Left ventricle myocardium inferior (tissue), 1 donor: ENCODE results near the gene RAPGEF2. TPM values are rescaled to one million over a fixed set of nuclear protein-coding genes. Genes with fewer than 3 reads are reported as not detected.

Experiments
- DNase-seq: peaks from one replicate; pipeline ENCODE4 v3.0.0-alpha.2; 2020
- H3K27ac ChIP-seq: fragments of 200-600 bp; replicated peaks from 2 replicates; pipeline ENCODE4 v1.8.0; 2021
- H3K27me3 ChIP-seq: fragments of 200-600 bp; 2 replicates; pipeline ENCODE4 v1.8.0; 2021; ENCODE audit warnings: low read depth
- H3K36me3 ChIP-seq: fragments of 200-600 bp; 2 replicates; pipeline ENCODE4 v1.8.0; 2021
- H3K4me1 ChIP-seq: fragments of 200-600 bp; 2 replicates; pipeline ENCODE4 v1.8.0; 2021
- H3K4me3 ChIP-seq: fragments of 200-600 bp; 2 replicates; pipeline ENCODE4 v1.8.0; 2021; ENCODE audit warnings: mild to moderate bottlenecking, moderate library complexity
- H3K9me3 ChIP-seq: fragments of 200-600 bp; replicated peaks from 2 replicates; pipeline ENCODE4 v1.8.0; 2021
- CTCF ChIP-seq: fragments of 200-600 bp; IDR thresholded peaks from 2 replicates; pipeline ENCODE4 v1.8.0; 2021; ENCODE audit warnings: antibody characterized with exemption, mild to moderate bottlenecking, borderline replicate concordance
- intact Hi-C: fragments of 100-400 bp; cut with micrococcal nuclease; formaldehyde crosslinking; loops from one replicate; pipeline ENCODE4 v1.11.0; 2022
- total RNA-seq: library from RNA; stranded (reverse); fragmentation: NEBNext Ultra II Directional; extraction: Animal tissue kit (Norgen Biotek cat#: 25700); gene quantifications from one replicate; pipeline ENCODE4 v1.2.1, GENCODE V29; 2021
- donor health status: DM: no; HTN: yes; CAD: no; lungs with severe emphysema.

Gene RAPGEF2
- total RNA-seq, 1 donor from 2014 or later: 51.5 TPM

- Histone ChIP-seq H3K4me3 (peak overlapping the region; percentile 29), H3K4me1 (peaks cover 96% of the 10 kb centered on the region), H3K27me3 (no peaks in the 10 kb centered on the region), H3K9me3 (no peaks in the 10 kb centered on the region), H3K27ac (peak overlapping the region; percentile 83), H3K36me3 (no peaks in the 10 kb centered on the region)
- TF ChIP-seq CTCF: no peak
- DNase-seq: no peak
- intact Hi-C loops: no loop called here
These were observed 109.9 kb downstream of the RAPGEF2 start for GRCh38 chr4:159212675-159213293.

DNA sequence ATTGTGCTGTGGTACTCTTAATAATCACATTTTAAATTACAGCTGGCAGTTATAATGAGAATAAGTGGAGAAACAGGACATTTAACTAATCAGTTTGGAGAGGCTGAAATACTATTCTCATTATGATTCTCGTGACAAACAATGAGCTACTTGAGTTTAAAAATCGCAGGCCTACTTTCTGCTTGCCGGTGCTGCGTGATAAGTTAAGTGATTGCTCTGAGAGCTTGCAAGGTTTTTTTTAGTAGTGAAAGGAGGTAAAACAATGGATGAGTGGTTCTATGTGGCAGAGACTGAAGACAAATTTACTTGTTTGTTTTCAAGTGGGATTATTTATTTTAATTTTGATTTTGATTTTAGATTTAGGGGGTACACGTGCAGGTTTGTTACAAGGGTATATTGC, 114.0 kb downstream of the RAPGEF2 start:
- intact Hi-C loops: no loop called here

GRCh38 chr4:159219862-159220261, 117.0 kb downstream of the RAPGEF2 start:
- H3K27ac ChIP-seq: peak overlapping the region; percentile 71
- H3K27me3 ChIP-seq: no peaks in the 10 kb centered on the region
- no peak for DNase-seq
- no peak overlapping the region for H3K4me3 ChIP-seq
- intact Hi-C loops: no loop called here
- no peak for TF ChIP-seq CTCF
- H3K4me1 ChIP-seq: peaks cover 83% of the 10 kb centered on the region
- no peaks in the 10 kb centered on the region for H3K9me3 ChIP-seq
- no peaks in the 10 kb centered on the region for H3K36me3 ChIP-seq

More for the DNA sequence above, 114.0 kb downstream of the RAPGEF2 start:
- TF ChIP-seq CTCF: no peak
- H3K9me3 ChIP-seq: no peaks in the 10 kb centered on the region
- no peaks in the 10 kb centered on the region for H3K27me3 ChIP-seq
- peaks cover 95% of the 10 kb centered on the region for H3K4me1 ChIP-seq
- DNase-seq: no peak
- peak overlapping the region; percentile 83 for H3K27ac ChIP-seq
- H3K4me3 ChIP-seq: no peak overlapping the region
- no peaks in the 10 kb centered on the region for H3K36me3 ChIP-seq

GRCh38 chr4:159220353-159220752, 117.5 kb downstream of the RAPGEF2 start:
- H3K9me3 ChIP-seq: no peaks in the 10 kb centered on the region
- H3K36me3 ChIP-seq: no peaks in the 10 kb centered on the region
- H3K4me3 ChIP-seq: no peak overlapping the region
- TF ChIP-seq CTCF: no peak
- peaks cover 81% of the 10 kb centered on the region for H3K4me1 ChIP-seq
- intact Hi-C loops: no loop called here
- DNase-seq: no peak
- H3K27me3 ChIP-seq: no peaks in the 10 kb centered on the region
- H3K27ac ChIP-seq: peak overlapping the region; percentile 71

DNA sequence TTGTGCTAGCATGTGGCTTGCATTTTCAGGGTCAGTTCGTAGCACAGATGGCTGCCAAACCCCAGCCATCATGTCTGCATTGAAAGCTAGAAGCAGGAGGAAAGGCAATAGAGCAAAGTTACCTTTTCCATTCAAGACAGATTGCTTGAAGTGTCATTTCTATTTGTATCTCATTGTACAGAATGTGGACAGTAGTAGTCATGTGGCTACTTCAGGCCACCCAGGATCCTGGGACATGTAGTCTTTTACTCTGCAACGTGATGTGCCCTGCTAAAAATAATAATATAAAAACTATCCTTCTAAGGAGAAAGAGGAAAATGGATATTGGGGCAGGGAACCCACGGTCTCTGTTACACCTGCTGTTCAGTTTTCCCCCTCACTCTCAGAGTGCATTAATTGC, 118.4 kb downstream of the RAPGEF2 start:
- Histone ChIP-seq H3K4me1 (peaks cover 71% of the 10 kb centered on the region), H3K36me3 (no peaks in the 10 kb centered on the region), H3K4me3 (no peak overlapping the region), H3K27ac (peak overlapping the region; percentile 71), H3K27me3 (no peaks in the 10 kb centered on the region), H3K9me3 (no peaks in the 10 kb centered on the region)
- no peak for DNase-seq
- intact Hi-C loops: no loop called here
- TF ChIP-seq CTCF: no peak
